ENCODE data around the gene RHOG. TPM values are rescaled to one million over a fixed set of nuclear protein-coding genes. Genes with fewer than 3 reads are reported as not detected.

The RHOG gene
- total and polyA plus RNA-seq, 4 donors, result 48.6 to 61.0 (median 56.5) TPM

GRCh38 chr11:3824714-3825472, 15.9 kb downstream of the RHOG start:
- no peaks in the 10 kb centered on the region for H3K4me1 ChIP-seq (ENCODE audit: control insufficient read depth in 1 of 2, insufficient read depth in 2 of 2, low read length in 2 of 2)
- H3K27ac ChIP-seq (ENCODE audit: low read depth in 1 of 2, low read length in 2 of 2), result no peak overlapping the region
- peaks cover 0 to 10% of the 10 kb centered on the region in 2 donors for H3K36me3 ChIP-seq (ENCODE audit: control insufficient read depth in 1 of 2, insufficient read depth in 2 of 2, low read length in 1 of 2)
- H3K4me3 ChIP-seq (ENCODE audit: low read length in 2 of 2), result no peak overlapping the region
- 79% methylated on average over 18 of the region's 18 CpGs for WGBS, 2 donors
- intact Hi-C loops (cut with DNase I), result no loop called here
- no peaks in the 10 kb centered on the region for H3K9me3 ChIP-seq (ENCODE audit: control insufficient read depth, low read length)
- ATAC-seq (ENCODE audit: low FRiP score), result peak; percentile 59
- H3K27me3 ChIP-seq (ENCODE audit: control insufficient read depth in 1 of 2, insufficient read depth in 2 of 2, low read length in 1 of 2), result no peaks in the 10 kb centered on the region
- peak; percentile 79 to 85 for DNase-seq

- H3K9me3 ChIP-seq (ENCODE audit: control insufficient read depth, low read length), result no peaks in the 10 kb centered on the region
- 93 to 95% methylated on average over 30 of the region's 30 CpGs for WGBS, 2 donors
- H3K36me3 ChIP-seq (ENCODE audit: control insufficient read depth in 1 of 2, insufficient read depth in 2 of 2, low read length in 1 of 2), result peaks cover 0 to 10% of the 10 kb centered on the region in 2 donors
- ATAC-seq (ENCODE audit: low FRiP score) (no peak), DNase-seq (no peak)
- no peaks in the 10 kb centered on the region for H3K4me1 ChIP-seq (ENCODE audit: control insufficient read depth in 1 of 2, insufficient read depth in 2 of 2, low read length in 2 of 2)
- H3K4me3 ChIP-seq (ENCODE audit: low read length in 2 of 2), result no peak overlapping the region
- H3K27ac ChIP-seq (ENCODE audit: low read depth in 1 of 2, low read length in 2 of 2), result no peak overlapping the region
- no peaks in the 10 kb centered on the region for H3K27me3 ChIP-seq (ENCODE audit: control insufficient read depth in 1 of 2, insufficient read depth in 2 of 2, low read length in 1 of 2)
- intact Hi-C loops (cut with DNase I), result no loop called here
Observed at GRCh38 chr11:3823762-3824506, 16.8 kb downstream of the RHOG start.

- intact Hi-C loops (cut with DNase I), result no loop called here
- Histone ChIP-seq H3K36me3 (ENCODE audit: control insufficient read depth in 1 of 2, insufficient read depth in 2 of 2, low read length in 1 of 2) (peaks cover 0 to 10% of the 10 kb centered on the region in 2 donors), H3K27ac (ENCODE audit: low read depth in 1 of 2, low read length in 2 of 2) (no peak overlapping the region), H3K4me3 (ENCODE audit: low read length in 2 of 2) (no peak overlapping the region), H3K27me3 (ENCODE audit: control insufficient read depth in 1 of 2, insufficient read depth in 2 of 2, low read length in 1 of 2) (no peaks in the 10 kb centered on the region), H3K4me1 (ENCODE audit: control insufficient read depth in 1 of 2, insufficient read depth in 2 of 2, low read length in 2 of 2) (no peaks in the 10 kb centered on the region), H3K9me3 (ENCODE audit: control insufficient read depth, low read length) (no peaks in the 10 kb centered on the region)
- 85 to 89% methylated on average over 3 of the region's 3 CpGs for WGBS, 2 donors
- ATAC-seq (ENCODE audit: low FRiP score) (peak; percentile 9), DNase-seq (no peak)
Observed at GRCh38 chr11:3823303-3823702, 17.5 kb downstream of the RHOG start.

- Histone ChIP-seq H3K36me3 (ENCODE audit: control insufficient read depth in 1 of 2, insufficient read depth in 2 of 2, low read length in 1 of 2) (peaks cover 0 to 4% of the 10 kb centered on the region in 2 donors), H3K9me3 (ENCODE audit: control insufficient read depth, low read length) (no peaks in the 10 kb centered on the region), H3K4me1 (ENCODE audit: control insufficient read depth in 1 of 2, insufficient read depth in 2 of 2, low read length in 2 of 2) (no peaks in the 10 kb centered on the region), H3K27ac (ENCODE audit: low read depth in 1 of 2, low read length in 2 of 2) (no peak overlapping the region), H3K27me3 (ENCODE audit: control insufficient read depth in 1 of 2, insufficient read depth in 2 of 2, low read length in 1 of 2) (no peaks in the 10 kb centered on the region), H3K4me3 (ENCODE audit: low read length in 2 of 2) (no peak overlapping the region)
- WGBS, 2 donors, result 97 to 98% methylated on average over 7 of the region's 7 CpGs
- ATAC-seq (ENCODE audit: low FRiP score), result no peak
- intact Hi-C loops (cut with DNase I), result no loop called here
- no peak for DNase-seq
Observed at GRCh38 chr11:3822312-3822711, 18.4 kb downstream of the RHOG start.

GRCh38 chr11:3820971-3821370, 19.8 kb downstream of the RHOG start:
- no peak for ATAC-seq (ENCODE audit: low FRiP score)
- H3K27ac ChIP-seq (ENCODE audit: low read depth in 1 of 2, low read length in 2 of 2), result no peak overlapping the region
- no peaks in the 10 kb centered on the region for H3K4me1 ChIP-seq (ENCODE audit: control insufficient read depth in 1 of 2, insufficient read depth in 2 of 2, low read length in 2 of 2)
- H3K9me3 ChIP-seq (ENCODE audit: control insufficient read depth, low read length), result no peaks in the 10 kb centered on the region
- H3K4me3 ChIP-seq (ENCODE audit: low read length in 2 of 2), result no peak overlapping the region
- DNase-seq, result no peak
- no peaks in the 10 kb centered on the region for H3K27me3 ChIP-seq (ENCODE audit: control insufficient read depth in 1 of 2, insufficient read depth in 2 of 2, low read length in 1 of 2)
- H3K36me3 ChIP-seq (ENCODE audit: control insufficient read depth in 1 of 2, insufficient read depth in 2 of 2, low read length in 1 of 2), result no peaks in the 10 kb centered on the region
- intact Hi-C loops (cut with DNase I), result no loop called here
- WGBS, 2 donors, result 99 to 100% methylated on average over 2 of the region's 2 CpGs

GRCh38 chr11:3817181-3817800, 23.5 kb downstream of the RHOG start:
- Histone ChIP-seq H3K4me3 (ENCODE audit: low read length in 2 of 2) (no peak overlapping the region), H3K4me1 (ENCODE audit: control insufficient read depth in 1 of 2, insufficient read depth in 2 of 2, low read length in 2 of 2) (no peaks in the 10 kb centered on the region), H3K9me3 (ENCODE audit: control insufficient read depth, low read length) (no peaks in the 10 kb centered on the region), H3K36me3 (ENCODE audit: control insufficient read depth in 1 of 2, insufficient read depth in 2 of 2, low read length in 1 of 2) (no peaks in the 10 kb centered on the region), H3K27me3 (ENCODE audit: control insufficient read depth in 1 of 2, insufficient read depth in 2 of 2, low read length in 1 of 2) (no peaks in the 10 kb centered on the region), H3K27ac (ENCODE audit: low read depth in 1 of 2, low read length in 2 of 2) (no peak overlapping the region)
- DNase-seq (no peak), ATAC-seq (ENCODE audit: low FRiP score) (no peak)
- whole genome bisulfite sequencing, 2 donors, result 92% methylated on average over 10 of the region's 10 CpGs
- intact Hi-C loops (cut with DNase I), result no loop called here

GRCh38 chr11:3816673-3817072, 24.1 kb downstream of the RHOG start:
- Histone ChIP-seq H3K36me3 (ENCODE audit: control insufficient read depth in 1 of 2, insufficient read depth in 2 of 2, low read length in 1 of 2) (no peaks in the 10 kb centered on the region), H3K4me1 (ENCODE audit: control insufficient read depth in 1 of 2, insufficient read depth in 2 of 2, low read length in 2 of 2) (no peaks in the 10 kb centered on the region), H3K4me3 (ENCODE audit: low read length in 2 of 2) (no peak overlapping the region), H3K27me3 (ENCODE audit: control insufficient read depth in 1 of 2, insufficient read depth in 2 of 2, low read length in 1 of 2) (no peaks in the 10 kb centered on the region), H3K27ac (ENCODE audit: low read depth in 1 of 2, low read length in 2 of 2) (no peak overlapping the region), H3K9me3 (ENCODE audit: control insufficient read depth, low read length) (no peaks in the 10 kb centered on the region)
- WGBS, 2 donors, result 83 to 87% methylated on average over 2 of the region's 2 CpGs
- ATAC-seq (ENCODE audit: low FRiP score), result no peak
- intact Hi-C loops (cut with DNase I), result no loop called here
- no peak for DNase-seq

GRCh38 chr11:3815845-3816244, 24.9 kb downstream of the RHOG start:
- 80 to 88% methylated on average over 4 of the region's 4 CpGs for WGBS, 2 donors
- intact Hi-C loops (cut with DNase I), result no loop called here

More at GRCh38 chr11:3815845-3816244, 24.9 kb downstream of the RHOG start:
- no peaks in the 10 kb centered on the region for H3K9me3 ChIP-seq (ENCODE audit: control insufficient read depth, low read length)
- DNase-seq (no peak), ATAC-seq (ENCODE audit: low FRiP score) (peak; percentile 21)
- no peaks in the 10 kb centered on the region for H3K36me3 ChIP-seq (ENCODE audit: control insufficient read depth in 1 of 2, insufficient read depth in 2 of 2, low read length in 1 of 2)
- no peaks in the 10 kb centered on the region for H3K27me3 ChIP-seq (ENCODE audit: control insufficient read depth in 1 of 2, insufficient read depth in 2 of 2, low read length in 1 of 2)
- no peaks in the 10 kb centered on the region for H3K4me1 ChIP-seq (ENCODE audit: control insufficient read depth in 1 of 2, insufficient read depth in 2 of 2, low read length in 2 of 2)
- H3K4me3 ChIP-seq (ENCODE audit: low read length in 2 of 2), result no peak overlapping the region
- H3K27ac ChIP-seq (ENCODE audit: low read depth in 1 of 2, low read length in 2 of 2), result no peak overlapping the region
